ENCODE data around the gene ZFAND6.
"Not testable (repeated sequence)": the region's sequence is repeated elsewhere in the genome, so short reads cannot be mapped to it uniquely, and the experiment has no call there.

The ZFAND6 gene

DNA sequence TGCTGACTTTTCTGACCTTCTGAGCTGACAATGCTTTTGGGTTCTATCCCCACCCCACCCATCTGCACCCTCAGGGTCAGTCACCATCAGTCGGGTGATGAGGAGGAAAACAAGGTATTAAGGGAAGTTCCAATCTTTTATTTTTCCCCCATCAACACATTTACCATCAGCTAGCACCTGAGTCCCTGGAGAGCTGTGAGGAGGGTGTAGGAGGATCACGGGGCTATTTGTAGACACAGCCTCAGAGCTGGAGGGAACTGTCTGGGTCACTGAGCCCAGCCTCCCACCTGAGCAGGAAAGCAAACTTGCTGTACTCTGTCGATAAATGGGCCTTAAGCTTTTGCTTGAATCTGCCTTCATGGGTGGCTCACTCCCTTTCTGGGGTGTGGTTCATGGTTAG is 24.8 kb upstream of the ZFAND6 start:
- H3K4me3 ChIP-seq (replicated peaks in 1 of 2; ENCODE audit: low read depth in 2 of 2, low read length in 2 of 2): no peak overlapping the region
- TF ChIP-seq, protein P1, sequence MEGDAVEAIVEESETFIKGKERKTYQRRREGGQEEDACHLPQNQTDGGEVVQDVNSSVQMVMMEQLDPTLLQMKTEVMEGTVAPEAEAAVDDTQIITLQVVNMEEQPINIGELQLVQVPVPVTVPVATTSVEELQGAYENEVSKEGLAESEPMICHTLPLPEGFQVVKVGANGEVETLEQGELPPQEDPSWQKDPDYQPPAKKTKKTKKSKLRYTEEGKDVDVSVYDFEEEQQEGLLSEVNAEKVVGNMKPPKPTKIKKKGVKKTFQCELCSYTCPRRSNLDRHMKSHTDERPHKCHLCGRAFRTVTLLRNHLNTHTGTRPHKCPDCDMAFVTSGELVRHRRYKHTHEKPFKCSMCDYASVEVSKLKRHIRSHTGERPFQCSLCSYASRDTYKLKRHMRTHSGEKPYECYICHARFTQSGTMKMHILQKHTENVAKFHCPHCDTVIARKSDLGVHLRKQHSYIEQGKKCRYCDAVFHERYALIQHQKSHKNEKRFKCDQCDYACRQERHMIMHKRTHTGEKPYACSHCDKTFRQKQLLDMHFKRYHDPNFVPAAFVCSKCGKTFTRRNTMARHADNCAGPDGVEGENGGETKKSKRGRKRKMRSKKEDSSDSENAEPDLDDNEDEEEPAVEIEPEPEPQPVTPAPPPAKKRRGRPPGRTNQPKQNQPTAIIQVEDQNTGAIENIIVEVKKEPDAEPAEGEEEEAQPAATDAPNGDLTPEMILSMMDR (IDR thresholded peaks at IDR 0.05; ENCODE audit: low read depth, low read length): no peak
- DNase-seq (ENCODE audit: low read depth in 2 of 2): no peak

DNA sequence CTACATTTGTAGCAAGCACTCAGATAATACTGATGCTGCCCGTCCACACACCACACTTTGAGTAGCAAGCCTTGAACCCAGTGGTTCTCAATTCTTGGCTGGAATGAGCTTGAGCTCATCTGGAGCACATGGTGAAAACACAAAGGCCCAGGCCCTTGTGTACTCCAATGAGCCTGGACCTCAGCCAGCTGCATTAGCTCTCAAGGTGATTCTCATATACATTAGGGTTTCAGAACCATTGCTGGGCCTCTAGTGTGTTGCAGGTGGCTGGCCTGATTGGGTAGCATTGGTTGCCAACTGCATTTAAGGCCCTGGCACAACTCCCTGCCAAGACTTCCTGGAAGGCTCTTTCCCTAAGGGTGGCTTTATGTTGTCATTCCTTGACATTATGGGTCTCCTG is 23.4 kb upstream of the ZFAND6 start:
- TF ChIP-seq, protein P1 (IDR thresholded peaks at IDR 0.05; ENCODE audit: low read depth, low read length): no peak
- DNase-seq (ENCODE audit: low read depth in 2 of 2): no peak
- H3K4me3 ChIP-seq (replicated peaks in 1 of 2; ENCODE audit: low read depth in 2 of 2, low read length in 2 of 2): no peak overlapping the region

DNA sequence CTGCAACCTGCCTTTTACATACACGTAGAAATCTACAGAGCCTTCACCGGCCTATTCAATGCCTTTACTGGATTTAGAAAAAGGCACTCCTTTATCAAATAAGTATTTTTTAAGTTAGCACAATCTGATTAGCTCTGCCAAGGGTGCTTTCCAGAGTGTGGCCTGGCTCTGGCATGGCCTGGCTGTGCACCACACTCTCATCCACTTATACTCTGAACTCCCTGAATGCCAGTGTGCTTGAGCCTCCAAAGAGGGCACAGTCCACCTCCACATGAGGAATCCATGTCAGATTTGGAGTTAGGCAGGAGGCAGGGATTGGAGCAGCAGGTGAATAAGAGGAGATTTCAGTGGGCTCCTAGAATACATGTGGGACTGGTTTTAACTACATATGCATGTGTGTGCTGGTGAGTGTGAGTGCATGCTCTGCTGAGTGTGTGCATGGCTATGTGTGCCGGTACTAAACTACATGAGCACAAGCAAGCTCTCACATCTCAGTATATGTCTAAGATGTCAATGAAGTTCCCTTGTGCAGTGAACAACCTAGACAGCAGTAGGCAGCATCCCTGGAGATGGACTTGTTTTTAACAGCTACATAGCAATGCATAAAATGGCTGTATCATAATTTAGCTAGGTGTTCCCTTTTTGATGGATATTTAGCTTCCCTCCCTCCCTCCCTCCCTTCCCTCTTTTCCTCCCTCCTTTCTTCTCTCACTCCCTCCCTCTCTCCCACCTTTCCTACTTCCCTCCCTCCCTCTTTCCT is 17.8 kb upstream of the ZFAND6 start:
- TF ChIP-seq, protein P1 (IDR thresholded peaks at IDR 0.05; ENCODE audit: low read depth, low read length): no peak
- no peak for DNase-seq (ENCODE audit: low read depth in 2 of 2)
- H3K4me3 ChIP-seq (replicated peaks in 1 of 2; ENCODE audit: low read depth in 2 of 2, low read length in 2 of 2): no peak overlapping the region

DNA sequence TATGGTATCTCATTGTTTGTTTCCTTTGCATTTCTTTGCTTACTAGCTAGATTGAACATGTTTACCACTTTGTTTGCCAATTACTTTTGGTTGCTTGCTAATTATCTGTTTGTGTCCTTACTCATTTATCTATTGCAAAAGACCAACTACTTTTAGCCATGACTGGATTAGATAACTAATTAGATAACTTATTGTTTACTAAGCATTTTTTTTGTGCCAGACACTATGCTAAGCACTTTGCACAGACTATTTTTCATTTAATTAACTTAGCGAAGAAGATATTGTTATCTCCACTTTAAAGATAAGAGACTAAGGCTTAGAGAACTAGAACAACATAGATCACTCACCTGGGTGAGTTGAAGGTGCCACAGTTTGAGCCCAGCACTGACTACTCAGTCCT is 16.9 kb upstream of the ZFAND6 start:
- H3K4me3 ChIP-seq (replicated peaks in 1 of 2; ENCODE audit: low read depth in 2 of 2, low read length in 2 of 2): no peak overlapping the region
- DNase-seq (ENCODE audit: low read depth in 2 of 2): no peak
- TF ChIP-seq, protein P1 (IDR thresholded peaks at IDR 0.05; ENCODE audit: low read depth, low read length): no peak

DNA sequence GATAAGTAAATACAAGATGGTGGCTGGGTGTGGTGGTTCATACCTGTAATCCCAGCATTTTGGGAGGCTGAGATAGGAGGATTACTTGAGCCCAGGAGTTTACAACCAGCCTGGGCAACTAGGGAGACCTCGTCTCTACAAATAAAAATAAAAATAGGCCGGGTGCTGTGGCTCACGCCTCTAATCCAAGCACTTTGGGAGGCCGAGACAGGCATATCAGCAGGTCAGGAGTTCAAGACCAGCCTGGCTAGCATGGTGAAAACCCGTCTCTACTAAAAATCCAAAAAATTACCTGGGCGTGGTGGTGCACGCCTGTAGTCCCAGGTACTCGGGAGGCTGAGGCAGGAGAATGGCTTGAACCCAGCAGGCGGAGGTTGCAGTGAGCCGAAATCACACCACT is 14.3 kb upstream of the ZFAND6 start:
- not testable (repeated sequence) for H3K4me3 ChIP-seq (replicated peaks in 1 of 2; ENCODE audit: low read depth in 2 of 2, low read length in 2 of 2); DNase-seq (ENCODE audit: low read depth in 2 of 2)

DNA sequence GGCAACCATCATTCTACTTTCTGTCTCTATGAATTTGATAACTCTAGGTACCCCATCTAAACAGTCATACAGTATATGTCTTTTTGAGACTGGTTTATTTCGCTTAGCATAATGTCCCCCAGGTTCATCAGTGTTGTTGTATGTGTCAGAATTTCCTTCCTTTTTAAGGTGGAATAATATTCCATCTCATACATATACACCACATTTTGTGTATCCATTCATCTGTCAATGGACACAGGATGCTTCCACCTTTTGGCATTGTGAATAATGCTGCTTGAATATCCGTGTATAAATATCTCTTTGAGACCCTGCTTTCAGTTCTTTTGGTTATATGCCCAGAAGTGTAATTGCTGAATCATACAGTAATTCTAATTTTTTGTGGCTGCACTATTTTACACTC is 10.4 kb upstream of the ZFAND6 start:
- TF ChIP-seq, protein P1 (IDR thresholded peaks at IDR 0.05; ENCODE audit: low read depth, low read length): no peak
- DNase-seq (ENCODE audit: low read depth in 2 of 2): no peak
- no peak overlapping the region for H3K4me3 ChIP-seq (replicated peaks in 1 of 2; ENCODE audit: low read depth in 2 of 2, low read length in 2 of 2)

DNA sequence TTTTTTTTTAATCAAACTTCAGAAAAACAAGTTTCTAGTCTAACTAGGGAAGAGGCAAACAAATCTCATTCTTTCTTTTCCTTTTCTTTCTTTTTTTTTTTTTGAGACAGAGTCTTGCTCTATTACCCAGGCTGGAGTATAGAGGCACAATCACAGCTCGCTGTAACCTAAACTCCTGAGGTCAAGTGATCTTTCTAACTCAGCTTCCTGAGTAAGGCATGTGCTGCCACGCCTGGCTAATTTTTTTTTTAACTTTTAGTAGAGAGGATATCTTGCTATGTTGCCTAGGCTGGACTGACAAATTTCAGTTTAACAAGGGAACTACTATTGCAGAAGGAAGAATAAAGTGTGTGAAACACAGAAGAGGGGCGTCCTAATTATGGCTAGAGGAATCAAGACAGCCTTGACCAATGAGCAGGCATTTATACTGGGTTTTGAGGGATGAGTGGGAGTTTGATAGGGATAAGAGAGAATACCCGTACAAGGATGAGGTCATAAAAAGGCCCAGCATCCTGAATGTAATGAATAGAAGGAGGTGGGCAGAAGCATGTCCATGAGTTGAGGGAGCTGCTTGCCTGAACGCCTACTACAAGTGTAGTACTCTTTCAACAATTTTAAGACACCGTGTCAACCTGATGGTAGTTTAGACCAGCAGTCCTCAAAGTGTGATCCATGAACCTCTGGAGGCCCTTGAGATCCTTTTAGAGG is 6.7 kb upstream of the ZFAND6 start:
- TF ChIP-seq, protein P1 (IDR thresholded peaks at IDR 0.05; ENCODE audit: low read depth, low read length): no peak
- no peak overlapping the region for H3K4me3 ChIP-seq (replicated peaks in 1 of 2; ENCODE audit: low read depth in 2 of 2, low read length in 2 of 2)
- no peak for DNase-seq (ENCODE audit: low read depth in 2 of 2)

All from cardiac fibroblast (primary cell).